ENCODE measurements around the gene MRPL54. TPM values are rescaled to one million over a fixed set of nuclear protein-coding genes. Genes with fewer than 3 reads are reported as not detected.
A peak's percentile ranks its signal among the peaks of the same experiment; 100 is the strongest.
"Not testable (repeated sequence)": the region's sequence is repeated elsewhere in the genome, so short reads cannot be mapped to it uniquely, and the experiment has no call there.

MRPL54 gene
- total RNA-seq, 2 donors from 2014 or later = 58.5 to 75.1 TPM

GRCh38 chr19:3808420-3809143, 46.1 kb downstream of the MRPL54 start:
- ATAC-seq = no peak
- H3K4me3 Mint-ChIP-seq = peak overlapping the region; percentile 25
- H3K9me3 Mint-ChIP-seq = peaks cover 4% of the 10 kb centered on the region
- no peaks in the 10 kb centered on the region for H3K36me3 Mint-ChIP-seq
- H3K27me3 Mint-ChIP-seq = no peaks in the 10 kb centered on the region
- H3K27ac Mint-ChIP-seq = peak overlapping the region; percentile 53 to 71
- no peak for DNase-seq (ENCODE audit: low spot score)
- peaks cover 44 to 57% of the 10 kb centered on the region in 2 donors for H3K4me1 Mint-ChIP-seq (ENCODE audit: low read depth in 2 of 2)

GRCh38 chr19:3809881-3810707, 47.6 kb downstream of the MRPL54 start:
- H3K4me1 Mint-ChIP-seq (ENCODE audit: low read depth in 2 of 2) = peaks cover 51 to 63% of the 10 kb centered on the region in 2 donors

GRCh38 chr19:3810708-3811355, 48.4 kb downstream of the MRPL54 start:
- ATAC-seq = no peak
- Mint-ChIP-seq H3K9me3 (peaks cover 4% of the 10 kb centered on the region), H3K4me3 (no peak overlapping the region), H3K4me1 (ENCODE audit: low read depth in 2 of 2) (peaks cover 48 to 60% of the 10 kb centered on the region in 2 donors), H3K27ac (peak overlapping the region in 1 of 2 donors; percentile 99), H3K36me3 (no peaks in the 10 kb centered on the region), H3K27me3 (no peaks in the 10 kb centered on the region)
- DNase-seq (ENCODE audit: low spot score) = no peak

More at GRCh38 chr19:3809881-3810707, 47.6 kb downstream of the MRPL54 start:
- peak; percentile 81 for DNase-seq (ENCODE audit: low spot score)
- Mint-ChIP-seq H3K4me3 (no peak overlapping the region), H3K36me3 (no peaks in the 10 kb centered on the region), H3K27me3 (no peaks in the 10 kb centered on the region), H3K9me3 (peaks cover 4% of the 10 kb centered on the region), H3K27ac (peak overlapping the region; percentile 61 to 99)
- peak; percentile 8 to 21 for ATAC-seq

GRCh38 chr19:3813473-3814392, 51.3 kb downstream of the MRPL54 start:
- H3K4me1 Mint-ChIP-seq (ENCODE audit: low read depth in 2 of 2) = peaks cover 31 to 42% of the 10 kb centered on the region in 2 donors
- H3K27me3 Mint-ChIP-seq = no peaks in the 10 kb centered on the region
- no peaks in the 10 kb centered on the region for H3K9me3 Mint-ChIP-seq
- H3K36me3 Mint-ChIP-seq = no peaks in the 10 kb centered on the region
- peak overlapping the region; percentile 91 for H3K4me3 Mint-ChIP-seq
- peak; percentile 72 for DNase-seq (ENCODE audit: low spot score)
- peak; percentile 13 to 46 for ATAC-seq
- H3K27ac Mint-ChIP-seq = peak overlapping the region; percentile 99 to 100

- no peak for DNase-seq (ENCODE audit: low spot score)
- no peaks in the 10 kb centered on the region for H3K9me3 Mint-ChIP-seq
- no peaks in the 10 kb centered on the region for H3K36me3 Mint-ChIP-seq
- H3K4me1 Mint-ChIP-seq (ENCODE audit: low read depth in 2 of 2) = peaks cover 31 to 38% of the 10 kb centered on the region in 2 donors
- H3K27ac Mint-ChIP-seq = peak overlapping the region; percentile 99 to 100
- no peaks in the 10 kb centered on the region for H3K27me3 Mint-ChIP-seq
- ATAC-seq = no peak
- peak overlapping the region; percentile 91 for H3K4me3 Mint-ChIP-seq
Measured at GRCh38 chr19:3814648-3815047, 52.2 kb downstream of the MRPL54 start.

GRCh38 chr19:3816148-3816547, 53.7 kb downstream of the MRPL54 start:
- not testable (repeated sequence) for H3K9me3 Mint-ChIP-seq; ATAC-seq; DNase-seq (ENCODE audit: low spot score); H3K27me3 Mint-ChIP-seq; H3K36me3 Mint-ChIP-seq; H3K27ac Mint-ChIP-seq; H3K4me3 Mint-ChIP-seq
- peaks cover 31 to 38% of the 10 kb centered on the region in 2 donors for H3K4me1 Mint-ChIP-seq (ENCODE audit: low read depth in 2 of 2)

- Mint-ChIP-seq H3K36me3 (no peaks in the 10 kb centered on the region), H3K27ac (no peak overlapping the region), H3K4me3 (no peak overlapping the region), H3K9me3 (no peaks in the 10 kb centered on the region), H3K4me1 (ENCODE audit: low read depth in 2 of 2) (peaks cover 31 to 41% of the 10 kb centered on the region in 2 donors), H3K27me3 (no peaks in the 10 kb centered on the region)
- ATAC-seq (no peak), DNase-seq (ENCODE audit: low spot score) (no peak)
Measured at GRCh38 chr19:3816566-3817218, 54.2 kb downstream of the MRPL54 start.

Other genes with a start within 250 kb of the MRPL54 start
- gene TEKTIP1, start 223.5 kb upstream of the MRPL54 start, total RNA-seq = 1 to 10 TPM; 3.3 to 4.4 TPM
- 10 to 100 TPM; 72.2 to 73.1 TPM for gene MFSD12, start 205.1 kb upstream of the MRPL54 start, total RNA-seq
- 10 to 100 TPM; 38.2 to 48.0 TPM for gene HMG20B, start 189.7 kb upstream of the MRPL54 start, total RNA-seq
- gene GIPC3, start 177.2 kb upstream of the MRPL54 start, total RNA-seq = under 1 TPM; 0.25 to 0.40 TPM
- gene TBXA2R, start 155.8 kb upstream of the MRPL54 start, total RNA-seq = under 1 TPM in 1 of 2 donors, not detected in 1; 0.28 TPM
- gene CACTIN, start 135.9 kb upstream of the MRPL54 start, total RNA-seq = 10 to 100 TPM; 28.9 to 44.7 TPM
- gene PIP5K1C, start 62.2 kb upstream of the MRPL54 start, total RNA-seq = 10 to 100 TPM; 27.0 to 29.6 TPM
- 1 to 10 TPM in 1 of 2 donors, under 1 TPM in 1; 0.57 to 2.1 TPM for gene TJP3, start 54.3 kb upstream of the MRPL54 start, total RNA-seq
- 10 to 100 TPM; 40.6 to 55.4 TPM for gene APBA3, start 990 bp upstream of the MRPL54 start, total RNA-seq
- under 1 TPM in 1 of 2 donors, not detected in 1; 0.21 TPM for gene RAX2, start 9.5 kb downstream of the MRPL54 start, total RNA-seq
- gene MATK, start 23.7 kb downstream of the MRPL54 start, total RNA-seq = 10 to 100 TPM; 58.5 to 61.9 TPM
- gene ZFR2, start 106.4 kb downstream of the MRPL54 start, total RNA-seq = 1 to 10 TPM in 1 of 2 donors, under 1 TPM in 1; 0.67 to 1.4 TPM
- gene ATCAY, start 118.0 kb downstream of the MRPL54 start, total RNA-seq = not detected
- not detected for gene NMRK2, start 170.4 kb downstream of the MRPL54 start, total RNA-seq
- gene DAPK3, start 208.4 kb downstream of the MRPL54 start, total RNA-seq = 10 to 100 TPM; 48.1 to 54.5 TPM
- 1,000 to 10,000 TPM; 1,877 to 2,672 TPM for gene EEF2, start 222.8 kb downstream of the MRPL54 start, total RNA-seq
- 10 to 100 TPM; 39.4 to 58.6 TPM for gene PIAS4, start 245.1 kb downstream of the MRPL54 start, total RNA-seq

Data from natural killer cell treated with Interleukin-12 subunit alpha and Interleukin-12 subunit beta and Interleukin-15 and Interleukin-18, amount 100 ng/mL, for 72 hours (primary cell).